Fibroblast of the aortic adventitia (primary cell): ENCODE data around the gene CALML5. TPM values are rescaled to one million over a fixed set of nuclear protein-coding genes. Genes with fewer than 3 reads are reported as not detected.

Experiments
- DNase-seq: peaks from one replicate; pipeline ENCODE4 v3.0.0-alpha.2; 2010; ENCODE audit warnings: low read depth
- H3K4me3 ChIP-seq: 2 replicates; pipeline ENCODE4 v1.5.1; 2011; ENCODE audit warnings: low read depth, mild to moderate bottlenecking, control low read depth, low read length, moderate library complexity
- total RNA-seq: library from RNA; depleted of rRNA; stranded (reverse); fragments of >200 nt; gene quantifications from 2 replicates; pipeline ENCODE4 v1.2.3, GENCODE V29; 2012; ENCODE audit warnings: low replicate concordance
- TF ChIP-seq, protein P1 (sequence below): IDR thresholded peaks from 2 replicates; pipeline ENCODE4 v1.5.1; 2011; ENCODE audit warnings: mild to moderate bottlenecking, low read length, control low read depth, inconsistent platforms; ENCODE audit not compliant: insufficient read depth

CALML5 gene
- total RNA-seq, 1 donor, result not detected

DNA sequence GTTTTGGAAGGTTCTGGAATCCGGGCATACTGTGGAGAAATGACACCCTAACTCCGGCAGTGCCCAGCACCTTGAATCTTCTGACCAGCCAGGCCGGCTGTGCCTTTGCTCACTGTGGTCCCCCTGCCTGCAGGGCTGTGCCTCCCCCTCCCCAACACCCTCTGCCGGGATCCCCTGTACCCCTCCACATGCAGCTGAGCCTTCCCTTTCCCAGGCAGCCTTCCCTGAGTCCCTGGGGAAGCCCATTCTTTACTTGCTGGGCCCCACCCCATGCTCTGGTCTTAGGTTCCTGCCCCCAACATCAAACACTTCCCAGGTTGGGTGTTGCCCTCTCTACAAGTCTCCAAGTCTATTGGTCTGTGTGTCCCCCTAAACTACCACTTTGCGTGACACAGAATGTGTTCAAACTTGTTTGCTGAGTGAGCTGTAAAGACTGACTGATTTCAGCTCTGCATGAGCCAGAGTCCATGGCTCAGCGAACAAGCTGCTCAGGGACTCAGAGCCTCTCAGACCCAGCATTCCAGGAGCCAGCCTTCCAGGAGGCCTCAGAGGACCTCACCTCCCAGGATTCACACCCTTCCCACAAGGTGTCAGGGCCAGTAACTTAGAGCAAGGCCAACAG, 31.6 kb downstream of the CALML5 start:
- H3K4me3 ChIP-seq, result no peak overlapping the region
- TF ChIP-seq, protein P1, sequence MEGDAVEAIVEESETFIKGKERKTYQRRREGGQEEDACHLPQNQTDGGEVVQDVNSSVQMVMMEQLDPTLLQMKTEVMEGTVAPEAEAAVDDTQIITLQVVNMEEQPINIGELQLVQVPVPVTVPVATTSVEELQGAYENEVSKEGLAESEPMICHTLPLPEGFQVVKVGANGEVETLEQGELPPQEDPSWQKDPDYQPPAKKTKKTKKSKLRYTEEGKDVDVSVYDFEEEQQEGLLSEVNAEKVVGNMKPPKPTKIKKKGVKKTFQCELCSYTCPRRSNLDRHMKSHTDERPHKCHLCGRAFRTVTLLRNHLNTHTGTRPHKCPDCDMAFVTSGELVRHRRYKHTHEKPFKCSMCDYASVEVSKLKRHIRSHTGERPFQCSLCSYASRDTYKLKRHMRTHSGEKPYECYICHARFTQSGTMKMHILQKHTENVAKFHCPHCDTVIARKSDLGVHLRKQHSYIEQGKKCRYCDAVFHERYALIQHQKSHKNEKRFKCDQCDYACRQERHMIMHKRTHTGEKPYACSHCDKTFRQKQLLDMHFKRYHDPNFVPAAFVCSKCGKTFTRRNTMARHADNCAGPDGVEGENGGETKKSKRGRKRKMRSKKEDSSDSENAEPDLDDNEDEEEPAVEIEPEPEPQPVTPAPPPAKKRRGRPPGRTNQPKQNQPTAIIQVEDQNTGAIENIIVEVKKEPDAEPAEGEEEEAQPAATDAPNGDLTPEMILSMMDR, result no peak
- no peak for DNase-seq

DNA sequence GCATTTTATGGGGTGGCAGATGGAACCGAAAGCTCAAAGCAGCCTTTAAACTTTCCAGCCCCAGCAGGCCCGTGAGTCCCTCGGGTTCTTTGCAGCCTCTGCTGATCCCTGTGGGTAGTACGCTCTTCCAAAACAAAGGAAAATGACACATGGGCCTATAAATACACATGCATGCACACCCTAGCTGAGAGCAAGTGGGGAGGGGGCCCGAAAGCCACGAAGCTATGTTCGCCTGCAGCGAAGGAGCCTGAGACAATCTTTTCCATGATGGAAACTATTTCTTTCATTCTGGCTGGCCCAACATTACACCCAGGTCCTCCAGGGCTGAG, 32.2 kb downstream of the CALML5 start:
- no peak overlapping the region for H3K4me3 ChIP-seq
- TF ChIP-seq, protein P1, result peak; percentile 3
- no peak for DNase-seq

DNA sequence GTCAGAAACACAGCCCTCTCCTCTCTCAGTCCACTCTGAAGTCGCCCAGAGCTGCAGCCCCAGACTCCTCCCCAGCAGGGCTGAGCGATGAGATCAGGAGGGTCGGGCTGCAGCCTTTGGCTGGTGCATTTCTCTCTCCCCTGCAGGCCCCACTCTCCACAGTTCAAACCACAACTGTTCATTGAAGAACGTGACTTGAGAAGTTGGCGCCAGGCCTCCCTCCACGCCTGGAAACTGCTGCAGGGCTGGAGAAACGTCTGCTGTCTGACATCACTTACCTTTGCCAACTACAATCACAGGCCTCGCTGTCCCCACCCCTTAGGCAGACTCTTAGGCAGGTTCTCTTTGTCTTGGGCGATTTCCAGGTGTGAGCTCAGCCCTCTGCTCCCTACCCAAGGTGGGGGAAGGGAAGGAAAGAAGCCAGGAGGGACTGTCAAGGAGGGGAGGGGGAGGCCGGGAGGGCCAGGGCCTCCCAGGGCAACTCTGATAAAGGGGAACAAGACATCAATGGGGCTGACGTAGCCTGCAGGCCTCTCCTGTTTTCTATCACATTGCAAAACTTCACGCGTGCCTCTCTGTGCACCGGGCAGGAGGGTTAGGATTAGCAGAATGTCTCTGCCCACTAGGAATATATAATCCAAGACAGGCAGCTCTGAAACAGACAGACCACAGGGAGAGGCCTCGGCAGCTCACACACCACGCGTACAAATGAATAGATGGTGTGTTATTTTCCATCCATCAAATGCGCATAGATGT, 32.7 kb downstream of the CALML5 start:
- no peak overlapping the region for H3K4me3 ChIP-seq
- TF ChIP-seq, protein P1, result no peak
- peak; percentile 84 for DNase-seq

DNA sequence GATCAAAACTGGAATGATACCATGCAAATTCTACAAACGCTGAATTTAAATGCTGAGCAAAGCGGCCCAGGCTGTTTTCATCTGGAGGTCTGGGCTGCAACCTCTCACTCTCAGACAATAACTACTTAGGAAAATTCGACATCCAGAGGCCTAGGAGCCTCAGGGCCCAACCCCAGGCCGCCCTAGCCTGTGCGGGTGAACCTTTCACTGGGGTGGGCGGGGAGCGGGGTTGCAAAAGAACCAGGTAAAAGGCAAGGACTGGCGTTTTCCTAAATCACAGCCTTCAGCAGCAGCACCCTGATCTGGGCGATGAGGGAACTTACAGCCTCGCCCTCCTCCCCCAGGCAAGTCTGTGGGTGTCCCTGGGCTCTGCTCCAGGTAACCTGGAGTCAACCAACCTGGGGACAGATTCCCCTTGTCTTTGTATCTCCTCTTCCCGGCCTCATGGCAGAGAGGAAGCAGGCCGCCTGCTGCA, 33.4 kb downstream of the CALML5 start:
- H3K4me3 ChIP-seq, result no peak overlapping the region
- no peak for DNase-seq
- TF ChIP-seq, protein P1, result no peak

DNA sequence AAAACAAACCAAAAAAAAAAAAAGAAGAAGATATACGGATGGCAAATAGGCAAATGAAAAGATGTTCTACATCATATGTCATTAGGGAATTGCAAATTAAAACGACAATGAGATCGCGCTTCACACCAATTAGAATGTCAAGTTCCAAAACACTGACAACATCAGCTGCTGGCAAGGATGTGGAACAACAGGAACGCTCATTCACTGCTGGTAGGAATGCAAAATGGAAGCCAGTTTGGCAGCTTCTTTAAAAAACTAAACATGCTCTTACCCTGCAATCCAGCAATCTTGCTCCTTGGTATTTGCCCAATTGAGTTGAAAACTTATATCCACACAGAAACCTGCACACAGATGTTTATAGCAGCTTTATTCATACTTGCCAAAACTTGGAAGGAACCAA, 34.8 kb downstream of the CALML5 start:
- TF ChIP-seq, protein P1, result no peak
- no peak for DNase-seq
- H3K4me3 ChIP-seq, result no peak overlapping the region

DNA sequence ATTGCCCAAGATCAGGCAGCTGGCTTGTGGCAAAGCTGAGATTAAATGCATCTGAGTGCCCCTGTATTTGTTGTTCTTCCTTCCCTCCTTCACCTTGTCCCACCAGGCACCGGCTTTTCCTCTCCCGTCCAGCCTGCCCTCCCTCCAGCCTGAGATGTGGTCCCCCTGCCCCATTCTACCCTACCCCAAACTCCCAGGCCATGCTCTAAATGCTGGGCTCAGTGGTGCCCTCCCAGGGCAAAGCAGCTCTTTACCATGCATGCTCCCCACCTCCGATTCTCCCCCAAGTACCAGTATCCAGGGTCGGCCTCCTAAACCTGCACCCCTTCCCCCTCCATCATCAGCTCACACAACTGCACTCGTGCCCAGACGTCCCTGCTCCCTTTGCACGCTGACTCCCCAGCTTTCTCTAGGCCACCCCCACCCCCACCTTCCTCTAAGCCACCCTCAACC, 36.5 kb downstream of the CALML5 start:
- DNase-seq, result no peak
- TF ChIP-seq, protein P1, result no peak
- H3K4me3 ChIP-seq, result no peak overlapping the region
